Measurements from ENCODE around the gene GRIK1.

The GRIK1 gene

GRCh38 chr21:29538115-29538514 is 401.7 kb downstream of the GRIK1 start:
- peak; percentile 29 for DNase-seq (ENCODE audit: low read depth, low spot score)

- DNase-seq (ENCODE audit: low read depth, low spot score): no peak
These were observed 405.3 kb downstream of the GRIK1 start for GRCh38 chr21:29534448-29534847.

GRCh38 chr21:29529139-29529538 is 410.7 kb downstream of the GRIK1 start:
- no peak for DNase-seq (ENCODE audit: low read depth, low spot score)

GRCh38 chr21:29526545-29526944 is 413.3 kb downstream of the GRIK1 start:
- DNase-seq (ENCODE audit: low read depth, low spot score): no peak

- DNase-seq (ENCODE audit: low read depth, low spot score): no peak
These were observed 415.7 kb downstream of the GRIK1 start for GRCh38 chr21:29524055-29524454.

GRCh38 chr21:29523646-29524045 is 416.1 kb downstream of the GRIK1 start:
- DNase-seq (ENCODE audit: low read depth, low spot score): no peak

- no peak for DNase-seq (ENCODE audit: low read depth, low spot score)
These were observed 417.9 kb downstream of the GRIK1 start for GRCh38 chr21:29521872-29522271.

GRCh38 chr21:29520171-29520570 is 419.6 kb downstream of the GRIK1 start:
- no peak for DNase-seq (ENCODE audit: low read depth, low spot score)

- DNase-seq (ENCODE audit: low read depth, low spot score): no peak
These were observed 425.0 kb downstream of the GRIK1 start for GRCh38 chr21:29514652-29515247.

- no peak for DNase-seq (ENCODE audit: low read depth, low spot score)
These were observed 426.3 kb downstream of the GRIK1 start for GRCh38 chr21:29513535-29513934.

- no peak for DNase-seq (ENCODE audit: low read depth, low spot score)
These were observed 428.7 kb downstream of the GRIK1 start for GRCh38 chr21:29511096-29511495.

GRCh38 chr21:29509121-29509520 is 430.7 kb downstream of the GRIK1 start:
- DNase-seq (ENCODE audit: low read depth, low spot score): no peak

- no peak for DNase-seq (ENCODE audit: low read depth, low spot score)
These were observed 431.5 kb downstream of the GRIK1 start for GRCh38 chr21:29508301-29508700.

GRCh38 chr21:29506947-29507346 is 432.8 kb downstream of the GRIK1 start:
- DNase-seq (ENCODE audit: low read depth, low spot score): no peak

GRCh38 chr21:29506214-29506613 is 433.6 kb downstream of the GRIK1 start:
- no peak for DNase-seq (ENCODE audit: low read depth, low spot score)

GRCh38 chr21:29504751-29505321 is 435.0 kb downstream of the GRIK1 start:
- no peak for DNase-seq (ENCODE audit: low read depth, low spot score)

- peak; percentile 47 for DNase-seq (ENCODE audit: low read depth, low spot score)
These were observed 438.3 kb downstream of the GRIK1 start for GRCh38 chr21:29501451-29501850.

GRCh38 chr21:29499734-29500343 is 440.0 kb downstream of the GRIK1 start:
- no peak for DNase-seq (ENCODE audit: low read depth, low spot score)

GRCh38 chr21:29499229-29499628 is 440.6 kb downstream of the GRIK1 start:
- no peak for DNase-seq (ENCODE audit: low read depth, low spot score)

GRCh38 chr21:29496337-29496736 is 443.5 kb downstream of the GRIK1 start:
- DNase-seq (ENCODE audit: low read depth, low spot score): no peak

GRCh38 chr21:29490016-29490415 is 449.8 kb downstream of the GRIK1 start:
- no peak for DNase-seq (ENCODE audit: low read depth, low spot score)

- DNase-seq (ENCODE audit: low read depth, low spot score): no peak
These were observed 452.6 kb downstream of the GRIK1 start for GRCh38 chr21:29487154-29487553.
